ENCODE measurements around the gene GRM6.

- TF ChIP-seq CTCF (IDR thresholded peaks at IDR 0.05): no peak
- no peak for TF ChIP-seq POLR2AphosphoS5 (IDR thresholded peaks at IDR 0.05; ENCODE audit: insufficient read depth in 1 of 2, low read depth in 1 of 2)
Observed at GRCh38 chr5:178986326-178986960, 8.7 kb downstream of the GRM6 start.
